SU-DHL-6 (cell line): ENCODE results near the gene PDLIM5.

Source experiments
- H2AFZ ChIP-seq: fragments of 200-600 bp; sonication (generic); 2 replicates; pipeline ENCODE4 v1.6.1; 2014; ENCODE audit warnings: low read depth, mild to moderate bottlenecking, moderate library complexity, mixed read lengths, antibody characterized with exemption, low read length; ENCODE audit not compliant: severe bottlenecking
- H3F3A ChIP-seq: fragments of 200-600 bp; shearing (Covaris generic); 2 replicates; pipeline ENCODE4 v1.6.0; 2016; ENCODE audit warnings: antibody characterized with exemption, mild to moderate bottlenecking; ENCODE audit not compliant: insufficient read depth
- H3K27ac ChIP-seq: fragments of 200-600 bp; sonication (generic); 2 replicates; pipeline ENCODE4 v1.5.1; 2016; ENCODE audit warnings: low read depth, mild to moderate bottlenecking, low read length, moderate library complexity, mixed read lengths
- H3K27me3 ChIP-seq: fragments of 200-600 bp; sonication (generic), shearing (Covaris generic); 2 replicates; pipeline ENCODE4 v1.6.0; 2014; ENCODE audit warnings: mild to moderate bottlenecking, low read length
- H3K36me3 ChIP-seq: fragments of 200-600 bp; sonication (generic); 2 replicates; pipeline ENCODE4 v1.6.1; 2014; ENCODE audit warnings: mild to moderate bottlenecking, low read length, mixed read lengths
- H3K4me2 ChIP-seq: fragments of 300-600, 200-600 bp; shearing (Covaris generic), sonication (generic); 2 replicates; pipeline ENCODE4 v1.6.0; 2014; ENCODE audit warnings: low read length, low read depth, mild to moderate bottlenecking; ENCODE audit not compliant: poor library complexity, severe bottlenecking
- H3K4me3 ChIP-seq: fragments of 200-600 bp; sonication (generic); 2 replicates; pipeline ENCODE4 v1.5.1; 2014; ENCODE audit warnings: antibody characterized with exemption, low read length, mild to moderate bottlenecking, mixed read lengths; ENCODE audit not compliant: insufficient read depth, poor library complexity, severe bottlenecking
- H3K79me2 ChIP-seq: fragments of 200-600 bp; sonication (generic); 2 replicates; pipeline ENCODE4 v1.6.1; 2014; ENCODE audit warnings: mild to moderate bottlenecking, low read length, moderate library complexity; ENCODE audit not compliant: insufficient read depth
- H3K9ac ChIP-seq: fragments of 200-600 bp; sonication (generic); 2 replicates; pipeline ENCODE4 v1.7.0; 2014; ENCODE audit warnings: mild to moderate bottlenecking, low read length
- H3K9me2 ChIP-seq: fragments of 200-600 bp; sonication (generic); replicated peaks from 2 replicates; pipeline ENCODE4 v1.6.1; 2014; ENCODE audit warnings: low read length; ENCODE audit not compliant: insufficient read depth
- H3K9me3 ChIP-seq: fragments of 200-600 bp; sonication (generic); 2 replicates; pipeline ENCODE4 v1.6.1; 2014; ENCODE audit warnings: low read length, mixed read lengths; ENCODE audit not compliant: insufficient read depth
- H4K20me1 ChIP-seq: fragments of 200-600 bp; sonication (generic); 2 replicates; pipeline ENCODE4 v1.6.1; 2014; ENCODE audit warnings: low read depth, mild to moderate bottlenecking, antibody characterized with exemption, low read length, moderate library complexity, mixed read lengths
- EZH2phosphoT487 ChIP-seq: fragments of 200-600 bp; sonication (generic), shearing (Covaris generic); conservative IDR thresholded peaks from 2 replicates; pipeline ENCODE4 v1.6.1; 2018; ENCODE audit warnings: mild to moderate bottlenecking, antibody characterized with exemption, low read length, moderate library complexity, mixed read lengths
- TF ChIP-seq, protein P1 (sequence below): fragments of 200-600 bp; sonication (generic); IDR thresholded peaks from one replicate; pipeline ENCODE4 v1.5.1; 2017; ENCODE audit warnings: antibody characterized with exemption, mild to moderate bottlenecking, low read length, moderate library complexity; ENCODE audit not compliant: insufficient read depth, poor library complexity, severe bottlenecking

Gene PDLIM5

DNA sequence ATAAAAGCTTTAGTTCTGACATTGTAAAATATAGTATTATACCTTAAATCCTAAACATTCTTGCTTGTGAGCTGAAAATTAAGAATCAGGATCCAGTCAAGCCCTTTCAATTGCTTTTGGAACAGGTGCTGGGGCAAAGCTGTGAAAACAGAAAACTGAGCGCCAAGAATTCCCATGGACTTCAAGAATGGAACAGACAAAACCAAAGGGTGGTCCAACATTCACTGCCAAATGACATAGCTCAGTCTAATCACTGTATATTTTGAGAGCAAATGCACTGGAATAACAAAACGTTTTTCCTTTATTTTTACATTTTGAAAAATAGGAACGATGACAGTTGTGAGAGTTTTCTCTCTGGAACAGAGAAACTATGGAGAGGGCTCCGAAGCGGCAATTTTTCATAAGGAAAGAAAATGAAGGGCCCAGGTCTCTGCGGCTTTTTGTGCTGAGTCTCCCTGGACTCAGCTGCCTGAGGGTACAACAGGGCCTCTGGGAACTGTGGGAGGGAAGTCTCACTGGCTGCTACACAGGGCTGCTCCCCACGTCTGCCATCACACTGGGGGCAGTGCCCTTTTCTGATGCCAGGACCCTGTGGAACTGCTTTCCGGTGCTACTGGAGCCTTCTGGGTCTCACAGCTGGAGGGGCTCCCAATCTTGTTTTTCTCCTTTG lies 250.0 kb downstream of the PDLIM5 start:
- Histone ChIP-seq H3K4me3 (no peak overlapping the region), H3K27ac (no peak overlapping the region), H3K9ac (no peak overlapping the region), H3K9me3 (no peaks in the 10 kb centered on the region), H2AFZ (no peak overlapping the region), H4K20me1 (no peaks in the 10 kb centered on the region), H3F3A (no peaks in the 10 kb centered on the region), H3K4me2 (no peak overlapping the region), H3K79me2 (no peaks in the 10 kb centered on the region), H3K36me3 (no peaks in the 10 kb centered on the region), H3K27me3 (no peaks in the 10 kb centered on the region), H3K9me2 (no peaks in the 10 kb centered on the region)
- TF ChIP-seq EZH2phosphoT487 = no peak
- TF ChIP-seq, protein P1, sequence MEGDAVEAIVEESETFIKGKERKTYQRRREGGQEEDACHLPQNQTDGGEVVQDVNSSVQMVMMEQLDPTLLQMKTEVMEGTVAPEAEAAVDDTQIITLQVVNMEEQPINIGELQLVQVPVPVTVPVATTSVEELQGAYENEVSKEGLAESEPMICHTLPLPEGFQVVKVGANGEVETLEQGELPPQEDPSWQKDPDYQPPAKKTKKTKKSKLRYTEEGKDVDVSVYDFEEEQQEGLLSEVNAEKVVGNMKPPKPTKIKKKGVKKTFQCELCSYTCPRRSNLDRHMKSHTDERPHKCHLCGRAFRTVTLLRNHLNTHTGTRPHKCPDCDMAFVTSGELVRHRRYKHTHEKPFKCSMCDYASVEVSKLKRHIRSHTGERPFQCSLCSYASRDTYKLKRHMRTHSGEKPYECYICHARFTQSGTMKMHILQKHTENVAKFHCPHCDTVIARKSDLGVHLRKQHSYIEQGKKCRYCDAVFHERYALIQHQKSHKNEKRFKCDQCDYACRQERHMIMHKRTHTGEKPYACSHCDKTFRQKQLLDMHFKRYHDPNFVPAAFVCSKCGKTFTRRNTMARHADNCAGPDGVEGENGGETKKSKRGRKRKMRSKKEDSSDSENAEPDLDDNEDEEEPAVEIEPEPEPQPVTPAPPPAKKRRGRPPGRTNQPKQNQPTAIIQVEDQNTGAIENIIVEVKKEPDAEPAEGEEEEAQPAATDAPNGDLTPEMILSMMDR = no peak

DNA sequence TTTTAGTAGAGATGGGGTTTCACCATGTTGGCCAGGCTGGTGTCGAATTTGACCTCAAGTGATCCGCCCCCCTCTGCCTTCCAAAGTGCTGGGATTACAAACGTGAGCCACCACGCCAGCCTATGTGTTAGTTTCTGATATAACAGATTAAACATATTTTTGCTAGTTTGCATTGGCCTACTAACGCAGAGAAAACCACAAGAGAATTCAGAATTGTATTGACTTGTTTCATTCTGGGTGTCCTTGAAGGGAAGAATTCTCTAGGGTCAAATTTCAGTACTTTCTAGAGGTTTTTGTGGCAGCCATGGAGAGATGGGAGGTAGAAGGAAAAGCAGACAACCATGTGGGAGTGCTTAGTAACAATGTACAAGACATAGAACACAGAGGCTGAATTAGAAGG lies 259.9 kb downstream of the PDLIM5 start:
- no peaks in the 10 kb centered on the region for H3K9me3 ChIP-seq
- H3K36me3 ChIP-seq = no peaks in the 10 kb centered on the region
- TF ChIP-seq, protein P1 = no peak
- no peak for TF ChIP-seq EZH2phosphoT487
- H2AFZ ChIP-seq = no peak overlapping the region
- H3K4me3 ChIP-seq = no peak overlapping the region
- no peaks in the 10 kb centered on the region for H3F3A ChIP-seq
- no peaks in the 10 kb centered on the region for H3K9me2 ChIP-seq
- no peak overlapping the region for H3K27ac ChIP-seq
- no peaks in the 10 kb centered on the region for H3K79me2 ChIP-seq
- H3K9ac ChIP-seq = no peak overlapping the region
- H3K27me3 ChIP-seq = no peaks in the 10 kb centered on the region
- H3K4me2 ChIP-seq = no peak overlapping the region
- no peaks in the 10 kb centered on the region for H4K20me1 ChIP-seq

DNA sequence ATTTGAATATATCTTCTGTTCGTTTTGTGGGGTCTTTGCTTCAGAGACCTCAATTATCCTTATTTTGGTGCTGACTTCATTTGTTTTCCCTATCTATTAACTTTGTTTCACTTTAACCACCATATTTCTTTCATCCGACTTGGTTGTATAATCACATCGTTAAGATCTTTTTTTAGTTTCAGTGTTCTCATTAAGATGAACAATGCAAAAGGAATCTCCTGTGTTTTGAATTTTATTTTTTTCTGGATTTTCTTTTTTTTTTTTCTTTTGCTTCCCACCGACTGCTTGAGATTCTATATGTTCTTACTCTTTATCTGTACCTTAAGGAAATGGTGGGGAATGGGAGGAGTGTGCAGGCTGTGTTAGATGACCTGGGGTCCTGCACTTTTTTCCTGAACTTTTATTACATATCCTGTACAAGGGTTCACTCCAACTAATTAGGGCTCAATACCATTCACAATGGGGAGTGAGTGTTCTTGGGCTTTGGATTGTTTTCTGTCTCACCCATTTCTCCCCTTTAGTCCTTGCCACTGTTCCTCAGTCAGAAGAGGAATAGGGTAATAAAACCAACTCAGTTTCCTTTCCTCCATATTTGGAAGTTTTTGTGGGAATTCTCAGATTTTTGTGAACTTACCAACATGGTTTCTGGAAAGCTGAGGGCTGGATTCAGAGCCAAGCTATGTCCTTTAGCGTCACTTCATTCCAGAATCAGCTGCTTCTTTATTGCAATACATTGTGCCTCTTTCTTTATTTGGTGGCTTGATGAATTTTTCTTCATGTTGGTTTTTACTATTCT lies 262.8 kb downstream of the PDLIM5 start:
- TF ChIP-seq, protein P1 = no peak
- TF ChIP-seq EZH2phosphoT487 = no peak
- no peak overlapping the region for H3K4me2 ChIP-seq
- H3K9me2 ChIP-seq = no peaks in the 10 kb centered on the region
- H3K27me3 ChIP-seq = no peaks in the 10 kb centered on the region
- H3K27ac ChIP-seq = no peak overlapping the region
- H3F3A ChIP-seq = no peaks in the 10 kb centered on the region
- no peak overlapping the region for H2AFZ ChIP-seq
- no peaks in the 10 kb centered on the region for H3K9me3 ChIP-seq
- no peak overlapping the region for H3K4me3 ChIP-seq
- H3K9ac ChIP-seq = no peak overlapping the region
- H4K20me1 ChIP-seq = no peaks in the 10 kb centered on the region
- H3K36me3 ChIP-seq = no peaks in the 10 kb centered on the region
- H3K79me2 ChIP-seq = no peaks in the 10 kb centered on the region
